GM21576 (cell line): ENCODE data around the gene UPF1.
"Not testable (repeated sequence)": the region's sequence is repeated elsewhere in the genome, so short reads cannot be mapped to it uniquely, and the experiment has no call there.

Experiments
- ATAC-seq: cut with Tn5 transposase; IDR thresholded peaks from one replicate; pipeline ENCODE4 v1.9.1; 2021; ENCODE audit warnings: mild to moderate bottlenecking, moderate library complexity; ENCODE audit not compliant: unreplicated experiment

Gene UPF1

DNA sequence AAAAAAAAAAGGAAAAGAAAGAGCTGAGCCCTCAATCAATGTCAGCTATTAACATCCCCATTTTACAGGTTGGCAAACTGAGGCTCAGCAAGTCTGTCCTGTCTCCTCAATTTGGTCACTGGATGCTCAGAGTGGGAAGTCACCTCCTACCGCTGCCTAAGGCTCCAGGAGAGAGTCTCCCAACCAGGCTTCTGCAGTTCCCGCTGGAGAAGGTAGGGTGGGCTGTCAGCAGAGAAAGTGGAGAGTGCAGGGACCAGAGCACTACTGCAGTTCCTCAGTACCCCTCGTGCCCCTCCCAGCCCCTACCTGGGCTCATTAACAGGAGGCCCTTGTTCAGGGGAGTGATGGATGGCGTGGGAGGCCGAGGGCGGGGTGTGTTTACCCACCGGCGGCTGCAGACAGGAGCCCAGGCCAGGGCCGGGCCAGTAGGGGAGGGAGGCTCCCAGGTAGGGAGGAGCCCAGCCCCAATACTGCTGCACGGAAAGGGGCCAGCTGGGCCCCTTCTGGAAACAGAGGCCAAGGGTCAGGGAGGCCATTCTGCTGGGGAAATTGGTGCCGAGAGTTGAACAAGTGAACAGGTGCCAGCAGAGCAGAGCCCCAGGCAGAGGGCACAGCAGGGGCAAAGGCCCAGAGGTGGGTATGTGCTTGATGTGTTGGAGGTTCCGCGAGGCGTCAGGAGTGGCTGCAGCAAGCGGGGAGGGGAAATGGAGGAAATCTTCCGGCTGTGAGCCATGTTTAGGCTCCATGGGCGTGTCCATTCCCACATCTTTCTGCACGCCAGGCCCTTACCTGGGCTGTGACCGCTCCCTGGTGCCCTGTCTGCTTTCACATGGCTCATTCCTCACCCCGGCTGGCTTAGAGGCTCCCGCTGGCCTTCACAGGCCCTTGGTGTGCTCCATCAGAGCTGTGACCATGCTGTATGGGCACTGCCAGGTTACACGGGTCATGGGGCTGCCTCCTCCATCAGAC, 33.1 kb upstream of the UPF1 start:
- no peak for ATAC-seq

DNA sequence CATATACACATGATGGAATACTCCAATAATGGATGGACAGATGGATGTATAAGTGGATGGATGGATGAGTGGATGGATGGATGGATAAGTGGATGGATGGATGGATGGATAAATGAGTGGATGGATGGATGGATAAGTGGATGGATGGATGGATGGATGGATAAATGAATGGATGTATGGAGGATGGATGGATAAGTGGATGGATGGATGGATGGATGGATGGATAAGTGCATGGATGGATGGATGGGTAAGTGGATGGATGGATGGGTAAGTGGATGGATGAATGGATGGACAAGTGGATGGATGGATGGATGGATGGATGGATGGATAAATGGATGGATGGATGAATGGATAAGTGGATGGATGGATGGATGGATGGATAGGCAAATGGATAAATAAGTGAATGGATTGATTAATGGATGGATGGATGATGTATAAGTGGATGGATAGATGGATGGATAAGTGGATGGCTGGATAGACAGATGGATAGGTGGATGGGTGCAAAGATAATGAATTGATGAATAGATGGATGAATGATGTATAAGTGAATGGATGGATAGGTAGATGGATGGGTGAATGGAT, 32.3 kb upstream of the UPF1 start:
- no peak for ATAC-seq

DNA sequence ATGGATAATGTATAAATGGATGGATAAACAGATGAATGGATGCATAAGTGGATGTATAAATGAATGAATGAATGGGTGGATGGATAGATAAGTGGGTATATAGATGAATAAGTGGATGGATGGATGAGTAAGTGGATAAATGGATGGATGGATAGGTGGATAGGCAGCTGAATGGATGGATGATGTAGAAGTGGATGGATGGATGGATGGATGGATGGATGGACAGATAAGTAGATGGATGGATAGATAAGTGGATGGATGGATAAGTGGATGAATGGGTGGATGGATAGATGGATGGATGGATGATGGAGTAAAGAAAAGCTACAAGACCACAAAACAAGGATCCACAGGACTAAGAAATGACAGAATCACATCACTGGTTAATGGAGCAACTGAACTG, 31.7 kb upstream of the UPF1 start:
- ATAC-seq = no peak

DNA sequence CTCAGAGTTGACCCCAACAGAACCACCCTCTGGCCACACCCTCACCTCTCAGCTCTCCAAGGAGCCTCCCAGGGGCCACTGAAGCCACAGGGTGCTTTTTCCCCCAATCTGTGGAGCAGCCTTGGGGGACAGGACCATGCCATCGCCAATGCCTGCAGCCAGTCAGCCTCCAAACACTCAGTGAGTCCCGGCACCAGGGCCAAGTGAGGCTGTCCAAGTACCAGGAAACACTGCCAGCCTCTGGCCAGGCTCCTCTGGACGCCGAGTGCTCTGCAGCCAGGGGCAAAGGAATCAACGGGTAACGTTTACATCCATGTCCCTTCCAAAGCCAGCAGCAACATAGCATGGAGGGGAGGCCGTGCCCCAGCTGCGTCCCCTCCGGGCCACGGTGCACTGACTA, 31.1 kb upstream of the UPF1 start:
- no peak for ATAC-seq

DNA sequence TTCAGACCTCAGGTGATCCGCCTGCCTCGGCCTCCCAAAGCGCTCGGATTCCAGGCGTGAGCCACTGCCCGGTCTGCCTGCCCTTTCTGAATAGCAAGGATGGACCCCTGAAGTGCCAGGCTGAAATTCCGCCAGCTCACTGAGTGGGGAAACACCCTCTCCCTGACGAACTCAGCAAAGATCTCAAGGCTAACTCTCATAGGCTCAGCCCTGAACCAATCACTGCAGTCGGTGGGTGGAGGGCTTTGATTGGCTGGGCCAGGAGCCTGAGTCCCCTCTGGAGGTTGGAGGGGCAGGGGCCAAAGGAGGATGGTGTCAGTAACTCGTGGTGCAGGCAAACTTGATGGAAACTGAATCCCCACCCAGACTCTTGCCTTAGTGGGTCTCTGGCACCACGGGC, 29.4 kb upstream of the UPF1 start:
- no peak for ATAC-seq

DNA sequence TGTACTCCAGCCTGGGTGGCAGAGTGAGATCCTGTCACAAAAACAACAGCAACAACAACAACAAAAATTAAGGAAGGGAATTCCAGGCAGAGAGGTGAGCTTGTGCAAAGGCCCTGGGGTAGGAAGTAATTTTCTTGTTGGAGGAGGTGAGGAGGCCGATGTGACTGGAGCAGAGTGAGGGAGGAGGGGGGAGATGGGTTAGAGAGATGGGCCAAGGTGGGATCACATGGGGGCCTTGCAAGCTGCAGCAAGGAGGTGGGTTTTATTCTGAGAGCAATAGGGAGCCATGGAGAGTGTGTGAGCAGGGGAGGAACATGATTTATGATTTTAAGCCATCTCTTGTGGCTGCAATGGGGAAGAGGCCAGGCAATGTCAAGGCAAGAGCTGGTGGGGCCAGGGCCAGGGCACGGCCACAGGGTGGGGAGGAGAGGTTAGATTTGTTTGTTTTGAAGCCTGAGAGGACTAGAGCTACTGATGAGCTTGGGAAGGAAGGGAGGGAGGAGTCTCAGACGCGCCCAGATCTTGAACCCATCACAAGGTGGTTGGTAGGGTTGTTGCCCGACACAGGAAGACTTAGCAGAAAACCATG, 28.1 kb upstream of the UPF1 start:
- ATAC-seq = no peak

DNA sequence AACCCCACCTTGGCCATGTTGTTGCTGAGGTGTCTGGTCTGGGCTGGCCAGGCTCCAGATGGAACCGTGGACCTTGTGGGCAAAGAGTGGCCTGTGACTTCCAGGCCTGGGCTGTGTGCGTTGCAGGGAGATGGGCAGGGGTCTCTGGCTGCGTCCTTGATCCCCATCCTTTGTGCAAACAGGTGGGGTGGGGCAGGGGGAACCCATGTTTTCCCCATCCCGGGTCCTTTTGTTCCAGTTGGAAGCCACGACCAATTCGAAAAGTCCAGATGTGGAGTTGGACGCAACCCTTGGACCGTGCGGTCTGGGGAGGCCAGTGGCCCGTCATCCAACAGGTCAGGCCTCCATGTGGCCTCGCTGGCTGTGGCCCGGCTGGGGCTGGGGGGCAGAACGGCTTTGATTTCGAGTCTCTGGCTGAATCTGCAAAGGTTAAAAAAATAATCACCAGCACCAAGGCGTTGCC, 27.6 kb upstream of the UPF1 start:
- ATAC-seq = no peak

DNA sequence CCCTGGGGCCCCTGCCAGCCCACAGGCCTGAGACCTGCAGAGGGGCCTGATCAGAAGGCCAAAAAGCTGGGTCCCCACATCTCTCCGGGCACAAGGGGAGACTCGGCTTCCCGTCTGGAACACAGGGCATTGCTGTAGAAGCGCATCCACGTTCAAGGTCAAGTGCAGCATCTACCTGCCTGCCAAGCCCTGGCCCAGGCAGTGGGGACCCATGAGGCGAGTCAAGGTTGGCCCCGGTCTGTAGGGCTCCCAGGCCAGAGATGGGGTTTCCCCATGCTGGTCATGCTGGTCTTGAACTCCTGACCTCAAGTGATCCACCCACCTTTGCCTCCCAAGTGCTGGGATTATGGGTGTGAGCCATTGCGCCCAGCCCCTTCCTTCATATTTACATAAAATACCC, 27.1 kb upstream of the UPF1 start:
- no peak for ATAC-seq

DNA sequence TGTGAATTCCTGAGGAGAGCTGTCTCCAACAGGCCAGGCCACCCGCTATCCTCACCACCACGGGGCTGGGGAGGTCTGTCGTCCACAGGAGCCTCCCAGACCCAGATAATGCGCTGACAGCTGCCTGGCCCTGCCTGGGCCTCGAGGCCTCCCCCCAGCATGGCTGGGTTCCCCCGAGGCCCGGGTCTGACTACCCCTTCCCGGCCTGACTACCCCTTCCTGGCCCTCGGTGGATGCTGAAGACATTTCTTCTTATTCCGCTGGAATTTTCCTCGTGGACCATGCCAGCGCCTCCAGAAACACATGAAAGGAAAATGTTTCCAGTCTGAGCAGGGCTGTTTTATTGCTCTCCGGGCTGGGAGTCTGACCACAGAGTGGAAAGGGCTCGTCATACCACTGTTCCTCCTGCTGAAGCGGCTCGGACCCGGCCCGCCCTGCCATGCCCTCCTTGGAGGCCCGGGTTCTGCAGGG, 23.9 kb upstream of the UPF1 start:
- no peak for ATAC-seq

DNA sequence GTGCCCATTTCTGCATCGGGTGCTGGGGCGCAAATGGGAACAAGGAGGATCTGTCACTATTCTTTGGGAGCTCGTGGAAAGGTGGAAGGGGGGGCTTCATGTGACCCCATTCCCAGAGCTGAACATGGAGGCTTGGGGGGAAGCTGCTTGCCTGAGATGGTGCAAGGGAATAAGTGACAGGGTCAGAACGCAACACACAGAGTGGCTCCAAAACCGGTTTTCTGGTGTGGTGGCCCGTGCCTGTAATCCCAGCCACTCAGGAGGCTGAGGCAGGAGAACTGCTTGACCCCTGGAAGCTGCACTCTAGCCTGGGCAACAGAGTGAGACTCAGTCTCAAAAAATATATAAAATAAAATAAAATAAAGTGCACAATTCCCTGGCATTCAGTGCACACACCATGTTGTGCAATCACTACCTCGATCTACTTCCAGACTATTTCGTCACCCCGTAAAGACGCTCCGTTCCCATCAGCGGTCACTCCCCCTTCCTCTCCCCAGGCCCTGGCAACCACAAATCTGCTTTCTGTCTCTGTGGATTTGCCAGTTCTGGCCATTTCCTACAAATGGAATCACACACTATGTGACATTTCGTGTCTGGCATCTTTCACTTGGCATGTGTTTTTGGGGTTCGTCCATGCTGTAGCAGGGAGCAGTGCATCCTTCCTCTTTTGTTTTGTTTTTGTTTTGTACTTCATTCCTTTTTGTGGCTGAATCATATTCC, 22.4 kb upstream of the UPF1 start:
- no peak for ATAC-seq

DNA sequence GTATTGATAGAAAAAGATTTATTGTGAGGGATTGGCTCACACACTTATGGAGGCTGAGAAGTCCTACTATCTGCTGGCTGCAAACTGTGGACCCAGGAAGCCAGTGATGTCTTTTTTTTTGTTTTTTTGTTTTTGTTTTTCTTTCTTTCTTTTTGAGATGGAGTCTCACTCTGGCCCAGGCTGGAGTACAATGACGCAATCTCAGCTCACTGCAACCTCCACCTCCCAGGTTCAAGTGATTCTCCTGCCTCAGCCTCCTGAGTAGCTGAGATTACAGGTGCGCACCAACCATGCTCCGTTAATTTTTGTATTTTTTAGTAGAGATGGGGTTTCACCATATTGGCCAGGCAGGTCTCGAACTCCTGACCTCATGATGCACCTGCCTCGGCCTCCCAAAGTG, 20.1 kb upstream of the UPF1 start:
- ATAC-seq = not testable (repeated sequence)

DNA sequence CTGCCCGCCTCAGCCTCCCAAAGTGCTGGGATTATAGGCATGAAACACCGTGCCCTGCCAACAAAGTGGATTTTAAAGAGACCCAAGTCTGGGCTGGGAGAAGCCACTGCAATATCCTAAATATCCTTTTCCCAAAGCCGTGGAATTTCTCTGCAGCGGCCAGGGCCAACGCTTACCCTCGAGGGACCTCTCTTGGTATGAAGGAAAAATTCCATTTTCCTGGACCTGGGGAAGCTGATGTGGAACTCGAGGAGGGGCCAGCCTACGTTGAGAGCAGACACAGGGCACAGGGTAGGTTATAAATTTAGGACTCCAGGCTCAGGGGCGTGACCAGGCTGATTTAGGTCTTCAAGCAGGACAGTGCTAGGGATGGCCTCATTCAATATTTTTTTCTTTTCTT, 17.7 kb upstream of the UPF1 start:
- no peak for ATAC-seq

DNA sequence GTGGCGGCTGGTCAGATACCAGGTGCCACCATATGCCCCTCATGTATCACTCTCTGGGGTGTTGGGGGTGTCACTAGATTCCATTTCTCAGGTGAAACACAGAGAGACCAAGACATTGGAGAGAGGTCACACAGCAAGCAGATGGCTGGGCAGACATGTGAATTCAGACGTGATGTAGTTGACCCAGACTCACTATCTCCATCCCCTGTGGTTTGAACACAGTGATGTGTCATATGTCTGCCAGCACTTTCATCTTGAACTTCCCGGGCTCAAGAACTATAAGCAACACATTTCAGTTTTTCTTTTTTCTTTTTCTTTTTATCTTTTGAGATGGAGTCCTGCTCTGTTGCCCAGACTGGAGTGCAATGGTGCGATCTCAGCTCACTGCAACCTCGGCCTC, 16.1 kb upstream of the UPF1 start:
- no peak for ATAC-seq

DNA sequence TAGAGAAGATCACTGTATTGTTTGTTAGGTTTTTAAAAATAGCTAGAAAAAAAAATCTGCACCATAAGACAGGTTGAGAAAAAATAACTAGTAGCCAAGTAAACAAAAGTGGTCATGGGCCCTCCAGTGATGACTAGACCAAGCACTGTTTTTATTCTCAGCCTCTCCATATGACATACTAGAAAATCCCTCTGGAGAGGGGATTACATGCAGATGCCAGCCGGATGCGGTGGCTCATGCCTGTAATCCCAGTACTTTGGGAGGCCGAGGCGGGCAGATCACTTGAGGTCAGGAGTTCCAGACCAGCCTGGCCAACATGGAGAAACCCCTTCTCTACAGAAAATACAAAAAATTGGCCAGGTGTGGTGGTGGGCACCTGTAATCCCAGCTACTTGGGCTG, 15.1 kb upstream of the UPF1 start:
- not testable (repeated sequence) for ATAC-seq

DNA sequence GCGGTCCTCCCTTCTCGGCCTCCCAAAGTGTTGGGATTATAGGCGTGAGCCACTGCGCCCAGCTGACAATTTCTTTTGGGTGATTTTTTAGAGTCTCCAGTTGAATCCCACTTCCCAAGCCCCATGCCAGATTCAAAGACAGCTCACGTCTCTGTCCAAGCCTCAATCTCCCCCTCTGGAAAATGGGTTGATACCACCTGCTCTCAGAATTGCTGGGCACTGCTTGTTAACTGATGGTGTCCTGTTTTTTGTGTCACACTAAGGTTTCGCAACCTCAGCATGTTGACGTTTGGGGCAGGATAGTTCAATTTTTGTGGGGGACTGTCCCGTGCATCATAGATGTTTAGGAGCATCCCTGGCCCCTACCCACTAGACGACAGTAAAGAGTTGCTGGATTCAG, 14.2 kb upstream of the UPF1 start:
- ATAC-seq = no peak

DNA sequence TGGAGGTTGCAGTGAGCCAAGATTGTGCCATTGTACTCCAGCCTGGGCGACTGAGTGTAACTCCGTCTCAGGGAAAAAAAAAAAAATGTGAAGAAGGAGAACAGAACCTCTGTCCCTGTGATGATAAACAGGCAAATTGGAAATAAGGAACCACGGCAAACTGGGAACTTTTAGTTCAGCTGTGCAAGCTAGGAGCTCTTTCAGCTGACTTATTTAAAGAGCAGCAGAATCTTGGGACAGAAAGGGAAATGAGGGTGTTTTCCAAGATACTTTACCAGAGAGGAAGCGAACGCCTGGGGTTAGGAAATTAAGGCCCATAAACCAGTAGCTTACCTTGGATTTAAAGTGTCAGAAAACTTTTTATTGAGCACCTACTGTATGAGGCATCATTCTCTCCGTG, 3.0 kb upstream of the UPF1 start:
- ATAC-seq = no peak

DNA sequence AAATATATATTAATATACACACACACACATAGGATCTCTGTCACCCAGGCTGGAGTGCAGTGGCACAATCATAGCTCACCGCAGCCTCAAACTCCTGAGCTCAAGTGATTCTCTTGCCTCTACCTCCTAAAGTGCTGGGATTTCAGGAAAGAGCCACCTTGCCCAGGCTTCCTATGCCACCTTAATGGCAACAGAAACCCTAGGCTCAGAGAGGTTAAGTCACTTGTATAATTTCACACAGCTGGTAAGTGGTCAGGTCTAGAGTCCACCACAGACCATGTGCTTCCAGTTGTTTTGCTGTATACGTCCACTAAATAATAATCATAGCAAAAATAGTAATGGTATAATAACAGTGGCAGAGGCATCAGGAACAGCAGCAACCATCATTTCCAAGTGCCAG, 1.3 kb upstream of the UPF1 start:
- ATAC-seq = no peak

DNA sequence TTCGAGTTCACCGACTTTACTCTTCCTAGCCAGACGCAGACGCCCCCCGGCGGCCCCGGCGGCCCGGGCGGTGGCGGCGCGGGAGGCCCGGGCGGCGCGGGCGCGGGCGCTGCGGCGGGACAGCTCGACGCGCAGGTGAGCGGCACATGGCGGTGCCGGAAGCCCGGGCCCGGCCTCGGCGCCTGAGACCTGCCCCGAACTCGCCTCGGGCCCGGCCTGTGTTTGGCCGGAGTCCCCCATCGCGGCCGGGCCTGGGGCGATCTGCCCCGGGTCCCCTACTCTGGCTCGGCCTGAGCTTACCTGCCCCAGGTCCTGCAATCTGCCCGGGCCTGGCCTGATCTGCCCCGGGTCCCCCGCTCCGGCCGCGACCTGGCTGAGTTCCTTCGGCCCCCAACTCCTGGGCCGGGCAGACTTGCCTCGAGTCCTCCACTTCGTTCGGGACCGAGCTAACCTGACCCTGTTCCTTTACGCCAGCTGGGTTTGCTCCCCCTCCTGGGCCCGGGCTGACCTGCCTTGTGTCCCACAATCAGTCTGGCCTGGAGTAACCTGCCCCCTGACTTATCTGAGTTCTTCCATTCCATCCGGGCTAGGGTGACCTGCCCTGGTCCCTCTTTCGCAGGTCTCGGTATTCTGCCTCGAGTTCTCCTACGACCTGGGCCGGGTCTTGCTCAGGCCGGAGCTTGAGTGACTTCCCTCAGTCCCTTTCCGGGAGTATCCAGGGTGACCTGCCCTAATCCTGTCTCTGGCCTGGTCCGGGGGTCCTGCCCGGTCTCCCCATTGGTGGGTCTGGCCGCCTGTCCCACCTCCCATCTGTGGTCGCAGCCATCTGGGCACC, 764 bp downstream of the UPF1 start:
- ATAC-seq = peak; percentile 32

DNA sequence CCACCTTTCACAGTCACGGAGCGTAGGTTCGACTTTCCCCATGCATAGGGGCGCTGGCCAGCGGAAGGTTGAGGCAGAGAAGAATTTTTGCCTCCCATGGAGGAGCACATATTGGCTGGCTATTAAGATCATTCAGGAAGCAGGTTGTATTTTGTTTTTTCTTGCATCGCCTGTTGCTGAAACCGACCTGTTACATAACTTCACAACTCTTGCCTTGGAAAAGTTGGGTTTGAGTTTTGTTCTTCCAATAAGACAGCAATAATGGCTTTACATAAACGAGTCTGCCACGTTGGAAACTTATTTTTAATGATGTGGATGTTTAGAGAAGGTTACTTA, 1.4 kb downstream of the UPF1 start:
- no peak for ATAC-seq

DNA sequence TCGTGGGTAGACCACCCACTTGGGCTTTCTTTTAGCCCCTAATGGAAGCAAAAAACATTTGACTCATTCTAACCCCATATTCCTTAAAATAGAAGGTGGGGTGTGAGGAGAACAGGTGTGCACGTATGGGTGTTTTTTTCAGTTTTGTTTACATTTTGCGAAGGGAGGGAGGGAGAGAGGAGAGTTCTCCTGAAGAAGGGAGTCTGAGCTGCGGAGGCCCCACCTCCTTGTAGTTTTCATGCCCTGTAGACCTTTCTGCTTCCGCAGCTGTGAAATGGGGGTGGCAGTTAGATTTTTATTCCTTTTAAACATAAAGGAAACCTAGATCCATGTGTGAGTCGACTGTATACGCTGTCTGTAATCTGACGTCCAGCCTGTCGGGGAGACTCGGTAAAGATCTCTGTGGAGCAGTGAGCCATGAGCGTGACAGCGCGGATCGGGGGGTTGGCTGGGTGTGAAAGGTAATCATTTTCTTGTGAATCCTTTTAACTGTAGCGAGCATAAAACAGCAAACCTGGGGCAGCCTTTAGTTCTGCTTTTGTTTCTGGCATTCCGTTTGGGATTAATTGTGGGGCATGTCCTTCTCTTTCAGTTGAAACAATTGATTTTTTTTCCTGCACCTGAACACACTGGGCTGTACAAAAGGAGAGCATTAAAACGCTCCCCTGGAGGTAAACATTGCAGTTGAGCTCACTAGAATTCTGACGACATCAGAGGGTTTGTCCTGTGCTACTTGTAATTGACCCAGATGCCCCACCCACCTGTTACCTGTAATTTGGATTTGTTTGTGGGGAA, 2.3 kb downstream of the UPF1 start:
- ATAC-seq = no peak
